NCI-H82 (cell line): ENCODE measurements around the gene LRRC74B.

Source experiments
- DNase-seq: peaks from one replicate; lab custom pipeline; 2025; lab: John Stamatoyannopoulos, UW

LRRC74B gene

GRCh38 chr22:21014202-21014725, 31.5 kb upstream of the LRRC74B start:
- DNase-seq: peak; percentile 98

- peak; percentile 78 for DNase-seq
Measured at GRCh38 chr22:21014726-21015465, 30.9 kb upstream of the LRRC74B start, which contains the start of gene P2RX6. TSS of gene P2RX6 (plus strand) at chr22:21015165. CDS start at chr22:21015175, 10 bp downstream.

- peak; percentile 16 for DNase-seq
Measured at GRCh38 chr22:21015466-21016006, 30.2 kb upstream of the LRRC74B start.

GRCh38 chr22:21016644-21017420, 28.9 kb upstream of the LRRC74B start:
- DNase-seq: no peak

GRCh38 chr22:21018314-21018713, 27.4 kb upstream of the LRRC74B start:
- DNase-seq: no peak

- DNase-seq: peak; percentile 70
Measured at GRCh38 chr22:21020802-21021429, 24.8 kb upstream of the LRRC74B start.

- no peak for DNase-seq
Measured at GRCh38 chr22:21022507-21022906, 23.2 kb upstream of the LRRC74B start.

GRCh38 chr22:21022955-21023614, 22.7 kb upstream of the LRRC74B start:
- no peak for DNase-seq

- no peak for DNase-seq
Measured at GRCh38 chr22:21025266-21025665, 20.5 kb upstream of the LRRC74B start.

GRCh38 chr22:21025763-21026755, 19.7 kb upstream of the LRRC74B start:
- no peak for DNase-seq

GRCh38 chr22:21026783-21027692, 18.7 kb upstream of the LRRC74B start:
- DNase-seq: peak; percentile 91

GRCh38 chr22:21028277-21029251, 17.2 kb upstream of the LRRC74B start:
- peak; percentile 91 for DNase-seq

- peak; percentile 30 for DNase-seq
Measured at GRCh38 chr22:21029486-21030025, 16.2 kb upstream of the LRRC74B start.

- no peak for DNase-seq
Measured at GRCh38 chr22:21030032-21030431, 15.7 kb upstream of the LRRC74B start.

GRCh38 chr22:21030621-21031544, 14.9 kb upstream of the LRRC74B start:
- no peak for DNase-seq

GRCh38 chr22:21031545-21032036, 14.2 kb upstream of the LRRC74B start:
- no peak for DNase-seq
